Endodermal cell (in vitro differentiated cells): Measurements from ENCODE around the gene PXT1. TPM values are rescaled to one million over a fixed set of nuclear protein-coding genes. Genes with fewer than 3 reads are reported as not detected.

Experiments used
- DNase-seq: peaks from one replicate; pipeline ENCODE4 v3.0.0-alpha.2; 2017
- H3K27ac ChIP-seq: 2 replicates; pipeline ENCODE4 v1.5.1; 2013; ENCODE audit warnings: mild to moderate bottlenecking, low read depth, low read length, moderate library complexity
- H3K27me3 ChIP-seq: 2 replicates; pipeline ENCODE4 v1.6.1; 2013; ENCODE audit warnings: mild to moderate bottlenecking, low read length, moderate library complexity; ENCODE audit not compliant: insufficient read depth, control insufficient read depth, poor library complexity, severe bottlenecking
- H3K36me3 ChIP-seq: 2 replicates; pipeline ENCODE4 v1.7.0; 2013; ENCODE audit warnings: mild to moderate bottlenecking, low read length, moderate library complexity; ENCODE audit not compliant: control insufficient read depth, insufficient read depth
- H3K4me1 ChIP-seq: one replicate; pipeline ENCODE4 v1.7.0; 2013; ENCODE audit warnings: low read length; ENCODE audit not compliant: control insufficient read depth, insufficient read depth
- H3K4me3 ChIP-seq: 2 replicates; pipeline ENCODE4 v1.5.1; 2013; ENCODE audit warnings: mild to moderate bottlenecking, low read length, moderate library complexity
- H3K9ac ChIP-seq: 2 replicates; pipeline ENCODE4 v1.6.1; 2013; ENCODE audit warnings: mild to moderate bottlenecking, low read length, moderate library complexity; ENCODE audit not compliant: poor library complexity, severe bottlenecking; ENCODE audit errors: extremely low read depth
- H3K9me3 ChIP-seq: 2 replicates; pipeline ENCODE4 v1.6.1; 2013; ENCODE audit warnings: mild to moderate bottlenecking, low read length, moderate library complexity; ENCODE audit not compliant: control insufficient read depth
- H3K27ac Mint-ChIP-seq: 2 replicates; pipeline ENCODE4 v1.8.0; 2020; ENCODE audit warnings: mixed read lengths
- H3K27me3 Mint-ChIP-seq: 2 replicates; pipeline ENCODE4 v1.8.0; 2021; ENCODE audit warnings: mild to moderate bottlenecking, mixed read lengths; ENCODE audit not compliant: insufficient read depth
- H3K36me3 Mint-ChIP-seq: 2 replicates; pipeline ENCODE4 v1.8.0; 2020; ENCODE audit warnings: low read depth, mixed read lengths
- H3K4me1 Mint-ChIP-seq: 2 replicates; pipeline ENCODE4 v1.8.0; 2020; ENCODE audit warnings: mixed read lengths
- H3K4me3 Mint-ChIP-seq: 2 replicates; pipeline ENCODE4 v1.8.0; 2020; ENCODE audit warnings: mild to moderate bottlenecking, moderate library complexity, mixed read lengths
- H3K9me3 Mint-ChIP-seq: 2 replicates; pipeline ENCODE4 v1.8.0; 2020; ENCODE audit warnings: mild to moderate bottlenecking, mixed read lengths
- WGBS, 2 experiments: methylation state at CpG; one replicate each; pipeline versions ENCODE4 v1.1.5 to v1.1.7; 2013; ENCODE audit warnings: missing lambda C conversion rate in 2 of 2, mixed read lengths in 1 of 2; ENCODE audit not compliant: insufficient coverage in 1 of 2, insufficient read length in 1 of 2; 5-methylcytosine and 5-hydroxymethylcytosine counted together
- total RNA-seq, 2 donors: library from RNA; stranded (reverse); fragmentation: NEBNext Ultra II Directional in 1 of 2; extraction: Animal tissue kit (Norgen Biotek cat#: 25700) in 1 of 2; gene quantifications; 2 replicates in 1 of 2; 3 replicates in 1 of 2; pipeline ENCODE4 v1.2.1, GENCODE V29; 2021
- TF ChIP-seq, protein P1 (sequence below): fragments of 200-600 bp; sonication (generic); conservative IDR thresholded peaks from 2 replicates; pipeline ENCODE4 v1.5.0; 2021; ENCODE audit warnings: antibody characterized with exemption, mild to moderate bottlenecking

The PXT1 gene
- total RNA-seq, 2 donors from 2014 or later = 0.15 TPM; not detected in 1

DNA sequence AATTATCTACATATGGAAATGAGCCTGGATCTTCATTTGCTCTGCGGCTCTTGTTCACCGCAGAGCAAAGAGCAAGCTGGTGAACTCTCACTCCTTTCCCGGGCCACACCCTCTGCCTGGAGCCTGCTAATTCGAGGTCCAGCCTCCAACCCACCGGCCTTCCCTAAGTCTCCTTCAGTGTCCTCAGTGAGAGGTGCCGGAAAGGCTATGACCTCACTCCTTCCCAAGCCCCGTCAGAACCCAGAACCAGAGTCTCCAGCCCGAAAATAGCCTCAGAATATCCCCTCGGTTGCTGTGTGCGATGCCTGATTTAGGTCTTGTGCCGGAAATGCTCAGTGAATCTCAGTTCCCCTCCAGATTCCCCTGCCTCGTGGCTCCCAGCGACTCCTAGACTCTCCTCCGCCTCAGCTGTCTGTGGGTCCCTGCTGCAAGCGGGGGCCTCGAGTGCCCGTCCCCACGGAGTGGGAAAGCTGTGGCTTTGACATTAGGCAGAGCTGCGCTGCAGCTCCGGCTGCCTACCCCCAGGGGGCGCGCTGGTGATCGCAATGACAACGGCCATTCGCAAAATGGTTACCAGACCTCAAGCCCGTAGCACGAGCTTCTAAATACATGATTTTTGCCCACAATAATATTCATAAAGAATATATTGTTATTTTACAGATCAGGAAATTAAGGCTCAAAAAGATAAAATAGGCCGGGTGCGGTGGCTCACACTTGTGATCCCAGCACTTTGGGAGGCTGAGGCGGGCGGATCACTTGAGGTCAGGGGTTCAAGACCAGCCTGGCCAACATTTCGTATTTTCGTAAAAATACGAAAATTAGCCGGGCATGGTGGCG, 101.8 kb downstream of the PXT1 start:
- H3K4me3 ChIP-seq = peak overlapping the region; percentile 19
- H3K27me3 Mint-ChIP-seq = peaks cover 26% of the 10 kb centered on the region
- H3K4me3 Mint-ChIP-seq = peak overlapping the region; percentile 59
- TF ChIP-seq, protein P1, sequence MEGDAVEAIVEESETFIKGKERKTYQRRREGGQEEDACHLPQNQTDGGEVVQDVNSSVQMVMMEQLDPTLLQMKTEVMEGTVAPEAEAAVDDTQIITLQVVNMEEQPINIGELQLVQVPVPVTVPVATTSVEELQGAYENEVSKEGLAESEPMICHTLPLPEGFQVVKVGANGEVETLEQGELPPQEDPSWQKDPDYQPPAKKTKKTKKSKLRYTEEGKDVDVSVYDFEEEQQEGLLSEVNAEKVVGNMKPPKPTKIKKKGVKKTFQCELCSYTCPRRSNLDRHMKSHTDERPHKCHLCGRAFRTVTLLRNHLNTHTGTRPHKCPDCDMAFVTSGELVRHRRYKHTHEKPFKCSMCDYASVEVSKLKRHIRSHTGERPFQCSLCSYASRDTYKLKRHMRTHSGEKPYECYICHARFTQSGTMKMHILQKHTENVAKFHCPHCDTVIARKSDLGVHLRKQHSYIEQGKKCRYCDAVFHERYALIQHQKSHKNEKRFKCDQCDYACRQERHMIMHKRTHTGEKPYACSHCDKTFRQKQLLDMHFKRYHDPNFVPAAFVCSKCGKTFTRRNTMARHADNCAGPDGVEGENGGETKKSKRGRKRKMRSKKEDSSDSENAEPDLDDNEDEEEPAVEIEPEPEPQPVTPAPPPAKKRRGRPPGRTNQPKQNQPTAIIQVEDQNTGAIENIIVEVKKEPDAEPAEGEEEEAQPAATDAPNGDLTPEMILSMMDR = peak; percentile 99
- 33 to 35% methylated on average over 27 to 36 of the region's 36 CpGs for WGBS, 2 experiments
- no peaks in the 10 kb centered on the region for H3K36me3 Mint-ChIP-seq
- H3K9ac ChIP-seq = no peak overlapping the region
- no peaks in the 10 kb centered on the region for H3K36me3 ChIP-seq
- H3K27me3 ChIP-seq = peaks cover 20% of the 10 kb centered on the region
- H3K4me1 Mint-ChIP-seq = peaks cover 7% of the 10 kb centered on the region
- H3K27ac ChIP-seq = no peak overlapping the region
- peaks cover 3% of the 10 kb centered on the region for H3K4me1 ChIP-seq
- DNase-seq = peak; percentile 91
- H3K27ac Mint-ChIP-seq = peak overlapping the region; percentile 85
- no peaks in the 10 kb centered on the region for H3K9me3 ChIP-seq
- no peaks in the 10 kb centered on the region for H3K9me3 Mint-ChIP-seq

Other genes starting within 250 kb of the PXT1 start
- 10 to 100 TPM; 30.4 to 46.8 TPM for gene BRPF3, start 246.1 kb downstream of the PXT1 start, total RNA-seq
- not detected for gene PNPLA1, start 172.8 kb downstream of the PXT1 start, total RNA-seq
- not detected for gene BNIP5, start 106.0 kb downstream of the PXT1 start, total RNA-seq
- under 1 TPM; 0.42 TPM for gene ETV7, start 55.2 kb downstream of the PXT1 start, total RNA-seq
- 10 to 100 TPM; 20.5 to 29.0 TPM for gene KCTD20, start 146 bp upstream of the PXT1 start, total RNA-seq
- 10 to 100 TPM; 35.2 to 38.3 TPM for gene STK38, start 104.6 kb upstream of the PXT1 start, total RNA-seq
- 100 to 1,000 TPM; 493 to 536 TPM for gene SRSF3, start 151.5 kb upstream of the PXT1 start, total RNA-seq
- 1 to 10 TPM; 1.9 to 3.7 TPM for gene CDKN1A, start 235.9 kb upstream of the PXT1 start, total RNA-seq